IMR-90 (cell line): ENCODE data around the gene CD320.
A peak's percentile ranks its signal among the peaks of the same experiment; 100 is the strongest.

Experiments used
- CHD1 ChIP-seq: IDR thresholded peaks from 2 replicates; pipeline ENCODE4 v1.6.1; 2012; ENCODE audit warnings: low read depth, low read length, improper control_type of control experiment
- CTCF ChIP-seq: conservative IDR thresholded peaks from 2 replicates; pipeline ENCODE4 v1.5.1; 2012; ENCODE audit warnings: mild to moderate bottlenecking, low read depth, low read length, improper control_type of control experiment
- ELK1 ChIP-seq: fragments of 150-350 bp; IDR thresholded peaks from 2 replicates; pipeline ENCODE4 v1.6.1; 2016; ENCODE audit warnings: low read depth, mild to moderate bottlenecking, low read length, moderate library complexity, borderline replicate concordance
- NFE2L2 ChIP-seq: fragments of 150-350 bp; IDR thresholded peaks from 2 replicates; pipeline ENCODE4 v1.6.1; 2016; ENCODE audit warnings: low read depth, mild to moderate bottlenecking, low read length
- POLR2A ChIP-seq: IDR thresholded peaks from 2 replicates; pipeline ENCODE4 v1.6.1; 2012; ENCODE audit warnings: mild to moderate bottlenecking, low read depth, low read length
- RAD21 ChIP-seq: IDR thresholded peaks from 2 replicates; pipeline ENCODE4 v1.6.1; 2012; ENCODE audit warnings: low read length, improper control_type of control experiment
- SMC3 ChIP-seq: fragments of 150-350 bp; IDR thresholded peaks from 2 replicates; pipeline ENCODE4 v1.6.1; 2016; ENCODE audit warnings: low read depth, mild to moderate bottlenecking, antibody characterized with exemption, low read length, moderate library complexity
- USF2 ChIP-seq: fragments of 150-350 bp; IDR thresholded peaks from 2 replicates; pipeline ENCODE4 v1.6.1; 2017; ENCODE audit warnings: mild to moderate bottlenecking, antibody characterized with exemption, low read length, low read depth

GRCh38 chr19:8340341-8341096 is 32.4 kb upstream of the CD320 start:
- no peak for TF ChIP-seq NFE2L2
- TF ChIP-seq CTCF = 0 out of 2 replicates have a peak, but pooled peaks have one; percentile 13
- no peak for TF ChIP-seq POLR2A
- TF ChIP-seq SMC3 = no peak
- TF ChIP-seq RAD21 = no peak
- TF ChIP-seq CHD1 = no peak
- no peak for TF ChIP-seq USF2
- no peak for TF ChIP-seq ELK1
